Sigmoid colon (tissue), 4 donors: ENCODE data around the gene CP.

Experiments
- CTCF ChIP-seq, 4 experiments: fragments of 450-650 bp in 3 of 4; fragments of 200-600 bp in 1 of 4; IDR thresholded peaks; one replicate each; pipeline ENCODE4 v1.5.1; 2016 to 2019; ENCODE audit warnings: antibody characterized with exemption in 4 of 4, mild to moderate bottlenecking in 3 of 4, moderate library complexity in 2 of 4
- EP300 ChIP-seq, 4 donors: sonication (generic); formaldehyde crosslinking; IDR thresholded peaks; one replicate each; pipeline ENCODE4 v1.6.1; 2017; ENCODE audit warnings: antibody characterized with exemption in 4 of 4
- POLR2A ChIP-seq, 2 donors: fragments of 450-650 bp; IDR thresholded peaks; one replicate each; pipeline ENCODE4 v1.6.1; 2016; ENCODE audit warnings: antibody characterized with exemption in 2 of 2, mild to moderate bottlenecking in 2 of 2, moderate library complexity in 2 of 2
- POLR2AphosphoS5 ChIP-seq, 4 donors: sonication (generic); formaldehyde crosslinking; IDR thresholded peaks; one replicate each; pipeline ENCODE4 v1.6.1; 2017; ENCODE audit warnings: antibody characterized with exemption in 4 of 4

- no peak for TF ChIP-seq CTCF (IDR thresholded peaks at IDR 0.05)
- TF ChIP-seq POLR2A (IDR thresholded peaks at IDR 0.05): no peak
- no peak for TF ChIP-seq POLR2AphosphoS5 (IDR thresholded peaks at IDR 0.05)
- TF ChIP-seq EP300 (IDR thresholded peaks at IDR 0.05): no peak
Observed at GRCh38 chr3:149195221-149195620, 26.4 kb downstream of the CP start.
